Testis (tissue), 3 donors: ENCODE results near the gene LPAR2. TPM values are rescaled to one million over a fixed set of nuclear protein-coding genes. Genes with fewer than 3 reads are reported as not detected.
A peak's percentile ranks its signal among the peaks of the same experiment; 100 is the strongest.

ENCODE experiments used
- DNase-seq: peaks from one replicate; pipeline ENCODE4 v3.0.0-alpha.2; 2019
- H3K27ac ChIP-seq, 2 donors: fragments of 200-600 bp; sonication (generic); one replicate each; pipeline ENCODE4 v1.5.1; 2019
- H3K27me3 ChIP-seq: fragments of 200-600 bp; sonication (generic); one replicate; pipeline ENCODE4 v1.5.1; 2019
- H3K36me3 ChIP-seq: fragments of 200-600 bp; sonication (generic); one replicate; pipeline ENCODE4 v1.5.1; 2017; ENCODE audit warnings: low read depth; ENCODE audit errors: missing control alignments
- H3K4me1 ChIP-seq: fragments of 200-600 bp; sonication (generic); one replicate; pipeline ENCODE4 v1.5.1; 2019
- H3K4me3 ChIP-seq, 2 donors: fragments of 200-600 bp; sonication (generic); one replicate each; pipeline ENCODE4 v1.5.1; 2017 to 2019
- H3K9me3 ChIP-seq: fragments of 200-600 bp; sonication (generic); one replicate; pipeline ENCODE4 v1.5.1; 2017
- CTCF ChIP-seq, 3 experiments: fragments of 450-650 bp in 2 of 3; fragments of 200-600 bp in 1 of 3; sonication (generic) in 1 of 3; IDR thresholded peaks; one replicate each; pipeline ENCODE4 v1.5.1; 2016 to 2019; ENCODE audit warnings: antibody characterized with exemption in 3 of 3, mild to moderate bottlenecking in 2 of 3, moderate library complexity in 1 of 3
- POLR2A ChIP-seq: fragments of 450-650 bp; IDR thresholded peaks from one replicate; pipeline ENCODE4 v1.6.1; 2017; ENCODE audit warnings: antibody characterized with exemption, mild to moderate bottlenecking, moderate library complexity
- WGBS, 2 donors: methylation state at CpG; one replicate each; pipeline ENCODE4 v1.1.5; 2018; 5-methylcytosine and 5-hydroxymethylcytosine counted together
- intact Hi-C: fragments of 100-400 bp; cut with DNase I; formaldehyde crosslinking; loops from one replicate; pipeline ENCODE4 v1.15.1; 2023; ENCODE audit warnings: low total_unique reads
- polyA plus RNA-seq: library from polyadenylated mRNA; stranded (reverse); fragments of 350-450 nt; fragmentation: Illumina TruSeq; extraction: RNeasy Lipid Tissue Mini Kit (QIAGEN cat#74804); gene quantifications from one replicate; pipeline ENCODE4 v1.2.3, GENCODE V29; 2014; ENCODE audit warnings: low read depth, low replicate concordance; ENCODE audit not compliant: insufficient read depth
- total RNA-seq, 2 donors: library from RNA; depleted of rRNA; stranded (reverse); fragments of >200 nt; gene quantifications; one replicate each; pipeline ENCODE4 v1.2.3, GENCODE V29; 2016

The LPAR2 gene
- total and polyA plus RNA-seq, 3 donors from 2014 or later: 73.9 to 224 (median 181) TPM

GRCh38 chr19:19649155-19649554 is 21.1 kb upstream of the LPAR2 start:
- no peak overlapping the region for H3K27ac ChIP-seq
- no peak for TF ChIP-seq POLR2A
- H3K4me1 ChIP-seq: no peaks in the 10 kb centered on the region
- H3K27me3 ChIP-seq: no peaks in the 10 kb centered on the region
- H3K36me3 ChIP-seq: no peaks in the 10 kb centered on the region
- no peak overlapping the region for H3K4me3 ChIP-seq
- no peaks in the 10 kb centered on the region for H3K9me3 ChIP-seq
- DNase-seq: no peak
- 86 to 94% methylated on average over 6 of the region's 6 CpGs for WGBS, 2 donors
- intact Hi-C loops: loop anchor here (5.0 kb wide), 1 partner anchor 117 kb away; no protein-coding TSS in a partner anchor

GRCh38 chr19:19647037-19647835 is 19.2 kb upstream of the LPAR2 start:
- H3K9me3 ChIP-seq: no peaks in the 10 kb centered on the region
- no peaks in the 10 kb centered on the region for H3K36me3 ChIP-seq
- TF ChIP-seq POLR2A (no peak), CTCF (IDR thresholded peaks at IDR 0.05) (no peak)
- no peak overlapping the region for H3K27ac ChIP-seq
- H3K27me3 ChIP-seq: no peaks in the 10 kb centered on the region
- intact Hi-C loops: loop anchor here (5.0 kb wide), 1 partner anchor 115 kb away; no protein-coding TSS in a partner anchor
- WGBS, 2 donors: 93 to 96% methylated on average over 10 to 29 of the region's 29 CpGs
- no peak overlapping the region for H3K4me3 ChIP-seq
- H3K4me1 ChIP-seq: peaks cover 4% of the 10 kb centered on the region
- no peak for DNase-seq

- H3K9me3 ChIP-seq: no peaks in the 10 kb centered on the region
- H3K4me3 ChIP-seq: no peak overlapping the region
- TF ChIP-seq POLR2A (no peak), CTCF (IDR thresholded peaks at IDR 0.05) (no peak)
- peaks cover 4% of the 10 kb centered on the region for H3K4me1 ChIP-seq
- DNase-seq: no peak
- 72 to 91% methylated on average over 2 to 17 of the region's 17 CpGs for WGBS, 2 donors
- intact Hi-C loops: loop anchor here (5.0 kb wide), 1 partner anchor 113 kb away; no protein-coding TSS in a partner anchor
- H3K27ac ChIP-seq: no peak overlapping the region
- no peaks in the 10 kb centered on the region for H3K36me3 ChIP-seq
- no peaks in the 10 kb centered on the region for H3K27me3 ChIP-seq
These were observed 17.3 kb upstream of the LPAR2 start for GRCh38 chr19:19645233-19645870.

- DNase-seq: no peak
- Histone ChIP-seq H3K27ac (no peak overlapping the region), H3K27me3 (no peaks in the 10 kb centered on the region), H3K36me3 (no peaks in the 10 kb centered on the region), H3K4me3 (peak overlapping the region in 1 of 2 donors; percentile 80), H3K4me1 (peaks cover 4% of the 10 kb centered on the region), H3K9me3 (no peaks in the 10 kb centered on the region)
- 14 to 23% methylated on average over 5 of the region's 5 CpGs for WGBS, 2 donors
- TF ChIP-seq POLR2A (no peak), CTCF (IDR thresholded peaks at IDR 0.05) (no peak)
- intact Hi-C loops: no loop called here
These were observed 16.0 kb upstream of the LPAR2 start for GRCh38 chr19:19644054-19644388.

- peak within 1 kb of the TSS; percentile 12 to 55 for H3K27ac ChIP-seq
- WGBS, 2 donors: 0% methylated on average over 13 to 50 of the region's 50 CpGs
These were observed 15.4 kb upstream of the LPAR2 start, which contains the start of gene GMIP for GRCh38 chr19:19643158-19644053. GMIP (minus strand) TSS chr19:19643657; CDS start chr19:19643529, 128 bp downstream.

More at GRCh38 chr19:19643158-19644053, 15.4 kb upstream of the LPAR2 start, which contains the start of gene GMIP:
- Histone ChIP-seq H3K36me3 (no peaks in the 10 kb centered on the region), H3K9me3 (no peaks in the 10 kb centered on the region), H3K4me3 (peak within 1 kb of the TSS; percentile 58 to 80), H3K27me3 (no peaks in the 10 kb centered on the region), H3K4me1 (peaks cover 4% of the 10 kb centered on the region)
- intact Hi-C loops: no loop called here
- TF ChIP-seq POLR2A (no peak), CTCF (IDR thresholded peaks at IDR 0.05) (peak; percentile 91 to 95 (median 93))
- peak; percentile 77 for DNase-seq
